ENCODE data around the gene DOCK3.
"Not testable (repeated sequence)": the region's sequence is repeated elsewhere in the genome, so short reads cannot be mapped to it uniquely, and the experiment has no call there.

Gene DOCK3

DNA sequence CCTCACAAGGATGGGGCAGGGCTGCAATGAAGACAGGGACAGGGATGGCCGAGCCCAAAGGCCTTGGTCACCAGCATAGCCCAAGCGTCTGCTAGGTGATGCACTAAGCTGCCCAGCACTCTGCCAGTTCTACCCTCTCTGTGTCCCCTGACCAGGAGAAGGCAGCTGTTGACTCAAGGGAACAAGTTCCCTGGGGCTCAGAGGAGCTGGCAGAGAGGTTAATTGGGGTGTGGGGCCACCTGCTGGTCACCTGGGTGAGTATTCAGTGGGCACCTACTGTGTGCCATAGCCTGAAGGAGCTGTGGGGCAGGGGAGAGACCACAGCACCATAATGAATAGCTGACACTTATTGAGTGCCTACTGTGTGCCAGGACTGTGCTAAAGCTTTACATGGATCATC lies 22.0 kb upstream of the DOCK3 start:
- peak; percentile 57 for DNase-seq

DNA sequence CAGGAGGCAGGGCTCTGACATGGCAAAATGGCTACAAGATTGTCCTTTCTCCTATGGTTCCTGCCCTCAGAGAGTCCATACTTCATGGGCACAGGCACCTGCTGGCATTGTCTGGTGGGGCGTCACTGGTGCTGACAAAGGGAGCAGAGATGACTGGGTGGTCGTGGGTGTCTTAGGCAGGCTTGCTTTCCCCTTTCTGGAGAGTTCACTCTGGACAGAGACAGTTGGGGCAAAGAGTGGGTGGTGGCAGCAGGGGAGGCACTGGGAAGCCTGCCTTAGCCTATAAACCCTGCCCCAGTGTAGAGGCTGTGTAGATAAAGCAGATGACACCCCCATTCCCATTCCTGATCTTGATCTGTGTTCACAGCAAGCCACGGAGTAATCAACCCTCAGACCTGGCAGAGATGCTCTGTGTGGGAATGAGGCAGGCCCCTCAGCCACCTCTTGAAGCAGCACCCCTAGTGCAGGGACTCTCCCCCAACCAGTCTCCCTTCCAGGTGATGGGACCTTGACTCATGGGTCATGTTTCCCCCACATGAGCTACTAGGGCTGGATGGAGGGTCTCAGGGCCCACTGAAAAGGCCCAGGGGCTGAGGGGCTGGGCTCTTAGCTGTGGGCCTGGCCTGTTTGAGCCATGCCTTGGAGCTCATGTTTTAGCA lies 20.7 kb upstream of the DOCK3 start:
- DNase-seq = no peak

GRCh38 chr3:50655009-50655830 lies 19.5 kb upstream of the DOCK3 start:
- DNase-seq = no peak

DNA sequence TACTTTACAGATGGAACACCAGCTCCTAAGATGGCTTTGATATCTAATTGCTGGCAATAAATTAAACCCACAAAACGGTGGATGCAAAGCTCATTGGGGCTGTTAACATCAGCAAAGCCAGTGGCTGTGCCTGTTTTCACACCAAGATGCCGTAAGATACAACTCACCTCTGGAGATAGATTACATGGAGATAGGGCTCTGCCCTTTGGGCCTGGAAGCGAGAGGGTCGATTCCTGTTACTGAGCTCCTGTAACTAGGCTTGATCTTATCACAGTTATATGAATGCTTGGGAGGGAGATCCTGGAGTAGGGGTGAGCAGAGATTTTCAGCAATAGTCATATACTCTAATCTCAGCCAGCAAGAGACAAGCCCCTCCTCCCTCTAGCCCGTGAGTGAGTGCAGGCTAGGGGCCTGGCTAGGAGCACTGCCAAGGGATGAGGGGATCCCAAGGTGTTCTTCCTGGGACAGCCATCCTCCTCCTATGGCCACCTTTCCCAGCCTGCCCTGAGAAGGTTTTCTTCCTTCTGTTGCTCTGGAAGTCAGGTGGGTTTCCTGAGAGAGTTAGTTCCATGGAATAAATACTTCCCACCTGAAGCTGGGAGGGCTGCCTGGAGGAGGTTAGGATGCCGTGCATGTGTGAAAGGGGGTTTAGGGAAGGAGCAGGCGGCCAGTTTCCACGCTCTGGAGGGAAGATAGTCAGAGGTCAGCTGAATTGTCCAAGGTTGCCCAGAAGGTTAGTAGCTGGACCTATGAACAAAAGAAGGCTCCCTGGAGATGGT lies 18.1 kb upstream of the DOCK3 start:
- no peak for DNase-seq

GRCh38 chr3:50657407-50657806 lies 17.3 kb upstream of the DOCK3 start:
- DNase-seq = no peak

- no peak for DNase-seq
These were observed 16.9 kb upstream of the DOCK3 start for GRCh38 chr3:50657816-50658215.

DNA sequence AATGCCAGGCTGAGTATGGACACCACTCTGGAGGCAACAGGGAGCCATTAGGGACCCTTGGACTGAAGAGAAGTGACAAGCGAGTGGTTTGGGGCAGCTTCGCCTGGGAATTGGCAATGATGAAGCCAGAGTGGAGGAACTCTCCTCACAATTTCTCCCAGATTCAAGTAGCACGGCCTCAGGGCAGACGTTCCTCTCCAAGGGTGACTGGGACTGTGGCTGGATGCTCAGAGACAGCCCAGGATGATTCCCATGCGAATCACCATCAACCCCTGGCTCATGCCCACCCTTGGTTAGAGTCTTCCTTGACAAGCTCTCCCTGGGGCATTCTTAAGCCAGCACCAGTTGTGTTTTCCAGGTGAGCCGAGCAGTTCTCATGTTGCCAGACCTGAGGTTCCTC lies 16.3 kb upstream of the DOCK3 start:
- DNase-seq = no peak

DNA sequence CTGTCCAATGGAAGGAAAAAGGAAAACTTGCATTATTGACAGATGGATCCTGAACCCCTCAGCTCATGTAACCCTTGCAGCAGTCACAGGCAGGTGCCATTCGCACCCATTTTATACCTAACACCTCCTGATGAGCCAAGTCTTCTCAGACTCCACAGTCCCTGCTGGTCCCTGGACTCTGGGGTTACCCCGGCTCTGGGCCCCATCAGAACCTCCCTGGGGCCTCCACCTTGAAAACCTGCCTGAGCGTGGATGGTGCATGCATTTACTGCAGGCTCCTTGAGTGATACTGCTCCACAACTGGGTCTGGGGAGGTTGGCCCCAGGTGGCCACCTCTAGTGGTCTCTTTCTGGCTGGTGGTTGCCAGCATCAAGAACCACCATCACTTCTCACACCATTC lies 15.9 kb upstream of the DOCK3 start:
- no peak for DNase-seq

DNA sequence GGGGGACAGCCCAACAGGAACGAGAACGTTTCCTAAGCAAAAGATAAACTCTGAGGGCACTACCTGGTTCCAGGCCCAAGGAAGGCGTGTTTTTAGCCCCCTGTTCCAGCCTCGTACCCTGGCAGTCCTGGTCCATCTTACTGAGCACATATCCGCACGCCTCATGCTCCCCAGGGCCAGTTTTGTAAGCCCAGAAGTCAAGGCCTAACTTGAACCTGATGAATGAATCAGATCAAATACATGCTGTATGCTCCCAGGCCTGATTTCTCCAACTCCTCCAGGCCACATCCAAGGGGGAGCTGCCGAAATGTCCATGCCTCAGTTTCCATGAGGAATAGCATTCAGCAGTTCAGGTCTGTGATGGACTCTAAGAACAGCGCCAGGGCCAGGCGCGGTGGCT lies 14.3 kb upstream of the DOCK3 start:
- DNase-seq = no peak

GRCh38 chr3:50661321-50661837 lies 13.3 kb upstream of the DOCK3 start:
- DNase-seq = no peak

- DNase-seq = no peak
These were observed 12.3 kb upstream of the DOCK3 start for GRCh38 chr3:50662408-50662807.

DNA sequence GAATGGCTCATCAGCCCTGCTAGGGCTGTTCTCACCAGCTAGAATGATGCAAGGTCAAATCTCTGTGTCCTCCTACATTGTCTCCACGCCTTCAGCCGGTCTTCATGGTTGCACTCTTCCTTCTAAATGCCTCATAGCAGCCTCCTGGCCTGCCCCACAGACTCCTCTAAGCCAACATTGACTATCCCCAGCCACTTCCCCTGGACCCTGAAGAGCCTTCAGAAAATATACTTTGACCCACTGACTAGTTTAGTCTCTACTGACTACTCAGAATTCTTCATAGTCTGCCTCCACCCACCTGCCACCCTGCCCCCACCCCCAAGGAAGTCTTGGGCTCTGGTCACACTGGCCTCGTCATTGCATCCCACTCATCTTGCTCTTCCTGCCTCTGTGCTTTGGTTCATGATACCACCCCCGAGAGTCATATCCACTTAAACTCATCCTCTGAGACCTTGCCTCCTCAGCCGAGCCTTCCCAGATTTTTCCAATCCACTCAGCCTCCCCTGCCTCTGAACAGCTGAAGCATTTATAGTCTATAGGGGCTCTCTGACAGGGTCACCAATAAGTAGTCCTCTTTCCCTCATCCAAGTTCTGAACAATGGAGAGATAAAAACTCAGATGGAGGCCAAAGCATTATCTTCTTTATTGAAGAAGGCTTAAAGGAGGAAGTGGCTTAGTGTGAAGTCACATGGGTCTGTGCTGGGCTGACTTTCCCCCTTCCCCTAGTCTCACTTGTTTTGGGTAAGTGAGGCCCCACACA lies 9.5 kb upstream of the DOCK3 start:
- no peak for DNase-seq

DNA sequence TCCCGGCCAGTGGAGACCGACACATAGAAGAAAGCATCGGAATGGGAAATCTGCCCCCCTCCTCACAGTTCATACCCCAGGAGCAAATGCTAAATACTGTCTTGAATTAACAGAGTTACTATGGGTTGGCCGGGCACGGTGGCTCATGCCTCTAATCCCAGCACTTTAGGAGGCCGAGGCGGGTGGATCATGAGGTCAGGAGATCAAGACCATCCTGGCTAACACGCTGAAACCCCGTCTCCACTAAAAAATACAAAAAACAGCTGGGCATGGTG lies 8.9 kb upstream of the DOCK3 start:
- not testable (repeated sequence) for DNase-seq

DNA sequence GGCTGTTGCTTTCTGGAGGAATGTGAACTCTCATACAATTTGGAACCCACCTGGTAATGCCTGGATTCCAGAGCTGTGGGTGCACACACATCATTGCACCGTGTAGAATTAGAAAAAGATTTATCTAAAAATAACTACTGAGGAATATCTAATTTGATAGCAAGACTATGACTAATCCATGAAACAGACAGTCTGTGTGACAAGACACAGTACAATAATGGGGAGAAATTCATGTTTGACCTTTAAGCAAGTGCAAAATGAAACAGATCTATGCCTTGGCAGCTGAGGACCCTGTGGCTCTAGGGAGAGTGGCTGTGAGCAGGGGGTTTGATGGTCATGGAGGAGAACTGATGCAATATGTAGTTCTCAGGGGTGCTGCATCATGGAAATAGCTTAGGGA lies 7.9 kb upstream of the DOCK3 start:
- DNase-seq = no peak

- no peak for DNase-seq
These were observed 3.4 kb upstream of the DOCK3 start for GRCh38 chr3:50671331-50671730.

GRCh38 chr3:50672656-50673055 lies 2.1 kb upstream of the DOCK3 start:
- DNase-seq = no peak

GRCh38 chr3:50673931-50674330 lies 796 bp upstream of the DOCK3 start:
- DNase-seq = no peak

- peak; percentile 73 for DNase-seq
These were observed 678 bp downstream of the DOCK3 start for GRCh38 chr3:50675179-50676030.

GRCh38 chr3:50676031-50676705 lies 1.4 kb downstream of the DOCK3 start:
- DNase-seq = no peak

- DNase-seq = no peak
These were observed 12.5 kb downstream of the DOCK3 start for GRCh38 chr3:50687127-50687751.

DNA sequence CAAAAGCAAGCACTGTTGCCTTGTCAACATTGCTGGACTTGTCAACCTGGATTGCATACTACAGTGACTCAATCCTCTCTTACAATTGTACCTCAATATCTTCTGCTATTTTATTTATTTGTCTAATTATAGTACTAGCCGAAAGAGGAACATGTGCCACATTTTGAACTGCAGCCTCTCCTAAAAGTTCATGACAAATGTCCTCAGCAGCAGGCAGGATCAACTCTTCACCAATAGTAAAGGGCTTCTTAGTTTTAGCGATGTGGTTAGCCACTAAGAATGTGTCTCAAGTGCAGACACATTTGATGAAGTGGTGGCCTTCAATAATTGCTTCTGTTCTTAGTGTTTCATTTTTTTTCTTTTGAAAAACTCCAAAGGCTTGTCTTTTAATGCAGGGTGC lies 13.2 kb downstream of the DOCK3 start:
- no peak for DNase-seq

Data from stimulated activated CD4-positive, alpha-beta T cell treated with anti-CD3 and anti-CD28 coated beads, Interleukin-4, amount 100 ng/mL, for 1 hour (primary cell).